GM19238 (cell line): Measurements from ENCODE around the gene SLN.
"Not testable (repeated sequence)": the region's sequence is repeated elsewhere in the genome, so short reads cannot be mapped to it uniquely, and the experiment has no call there.

Experiments used
- DNase-seq: peaks from one replicate; pipeline ENCODE4 v3.0.0; 2011; ENCODE audit warnings: low spot score; ENCODE audit not compliant: insufficient read length

SLN gene

GRCh38 chr11:107711861-107712755 is at the start of gene SLN:
Gene SLN (minus strand): TSS chr11:107712056.
- DNase-seq: no peak

GRCh38 chr11:107758719-107759355 is 47.0 kb upstream of the SLN start:
- DNase-seq: not testable (repeated sequence)

DNA sequence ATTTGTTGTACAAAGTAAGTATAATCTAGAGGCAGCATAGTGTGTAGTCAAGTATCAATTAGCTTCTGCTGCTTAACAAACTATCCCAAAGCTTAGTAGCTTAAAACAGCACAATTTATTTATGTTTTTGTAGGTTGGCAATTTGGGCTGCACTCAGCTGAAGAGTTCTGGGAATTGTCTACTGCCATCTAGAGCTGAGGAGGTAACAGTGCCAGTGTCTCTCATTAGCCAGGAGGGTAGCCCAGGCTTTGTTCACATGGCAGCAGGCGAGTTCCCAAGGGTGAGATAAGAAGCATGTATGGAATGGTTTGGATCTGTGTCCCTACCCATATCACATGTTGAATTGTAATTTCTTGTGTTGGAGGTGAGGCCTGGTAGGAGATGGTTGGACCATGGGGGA is 45.8 kb upstream of the SLN start:
- no peak for DNase-seq

DNA sequence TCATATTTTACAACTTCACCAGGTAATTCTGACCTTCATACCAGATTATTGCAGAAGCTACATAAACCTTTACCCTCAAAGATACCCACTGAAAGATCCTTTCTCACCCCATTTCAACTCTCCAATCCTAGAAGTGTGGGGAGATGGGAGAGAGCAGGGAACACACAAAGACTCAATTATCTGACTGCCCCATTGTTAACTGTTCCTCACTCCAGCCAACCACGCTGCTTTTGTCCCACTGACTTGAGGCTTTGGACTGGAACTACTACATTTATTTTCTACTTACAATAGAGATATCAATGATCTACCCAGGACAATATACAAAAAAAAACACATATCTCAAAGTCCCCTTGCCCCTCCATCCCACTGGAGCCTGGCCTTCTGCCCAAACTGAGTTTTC is 44.7 kb upstream of the SLN start:
- no peak for DNase-seq

GRCh38 chr11:107752949-107753822 is 41.3 kb upstream of the SLN start:
- DNase-seq: no peak

DNA sequence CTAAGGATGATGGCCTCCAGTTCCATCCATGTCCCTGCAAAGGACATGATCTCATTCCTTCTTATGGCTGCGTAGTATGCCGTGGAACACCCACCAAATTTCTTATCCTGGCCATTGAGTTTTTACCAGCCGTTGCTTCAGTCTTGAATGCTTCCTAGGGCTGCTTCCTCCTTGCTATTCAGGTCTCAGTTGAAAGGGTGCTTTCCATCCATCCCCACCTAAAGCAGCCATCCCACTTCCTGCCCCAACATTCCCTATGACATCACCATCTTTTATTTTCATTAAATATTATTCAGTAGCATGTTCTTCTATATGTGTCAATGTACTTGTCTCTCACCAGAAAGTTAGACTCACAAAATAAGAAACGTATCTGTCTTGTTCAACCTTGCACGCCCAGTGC is 40.7 kb upstream of the SLN start:
- no peak for DNase-seq

GRCh38 chr11:107751082-107751481 is 39.2 kb upstream of the SLN start:
- no peak for DNase-seq

DNA sequence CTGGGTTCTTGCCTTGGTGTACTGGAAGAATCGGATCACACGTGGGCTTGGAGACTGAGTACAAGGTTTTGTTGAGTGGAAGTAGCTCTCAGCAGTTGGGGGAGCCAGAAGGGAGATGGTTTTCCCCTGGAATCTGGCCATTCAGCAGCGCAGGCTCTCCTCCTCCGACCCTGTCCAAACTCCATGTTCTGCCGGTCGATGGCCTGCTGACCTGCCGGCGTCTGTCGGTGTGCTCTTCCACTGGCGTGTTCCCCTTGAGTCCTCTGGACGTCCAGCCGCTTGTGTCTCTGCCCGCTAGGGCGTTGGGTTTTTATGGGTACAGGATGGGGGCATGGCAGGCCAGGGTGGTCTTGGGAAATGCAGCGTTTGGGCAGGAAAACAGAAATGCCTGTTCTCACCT is 38.5 kb upstream of the SLN start:
- no peak for DNase-seq

DNA sequence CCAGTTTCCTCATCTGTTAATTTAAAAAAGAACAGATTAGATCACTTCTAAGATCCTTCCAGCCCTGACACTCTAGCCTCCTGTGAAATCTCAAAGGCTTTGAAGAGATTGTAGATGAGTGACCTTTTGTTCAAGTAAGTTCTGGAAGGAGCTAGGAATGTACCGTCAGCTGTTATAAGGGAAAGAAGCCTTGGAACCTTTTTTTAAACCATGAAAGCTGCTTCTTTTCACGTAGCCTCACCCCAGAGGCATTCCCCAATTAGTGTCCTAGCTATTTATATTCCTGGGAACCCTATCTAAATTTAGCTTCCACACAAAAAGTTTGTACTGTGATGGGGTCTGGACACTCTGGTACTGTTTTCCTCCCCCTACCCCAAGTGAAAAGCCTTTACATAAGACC is 35.8 kb upstream of the SLN start:
- no peak for DNase-seq

GRCh38 chr11:107744736-107745135 is 32.9 kb upstream of the SLN start:
- DNase-seq: no peak

- no peak for DNase-seq
These were observed 31.3 kb upstream of the SLN start for GRCh38 chr11:107743191-107743590.

DNA sequence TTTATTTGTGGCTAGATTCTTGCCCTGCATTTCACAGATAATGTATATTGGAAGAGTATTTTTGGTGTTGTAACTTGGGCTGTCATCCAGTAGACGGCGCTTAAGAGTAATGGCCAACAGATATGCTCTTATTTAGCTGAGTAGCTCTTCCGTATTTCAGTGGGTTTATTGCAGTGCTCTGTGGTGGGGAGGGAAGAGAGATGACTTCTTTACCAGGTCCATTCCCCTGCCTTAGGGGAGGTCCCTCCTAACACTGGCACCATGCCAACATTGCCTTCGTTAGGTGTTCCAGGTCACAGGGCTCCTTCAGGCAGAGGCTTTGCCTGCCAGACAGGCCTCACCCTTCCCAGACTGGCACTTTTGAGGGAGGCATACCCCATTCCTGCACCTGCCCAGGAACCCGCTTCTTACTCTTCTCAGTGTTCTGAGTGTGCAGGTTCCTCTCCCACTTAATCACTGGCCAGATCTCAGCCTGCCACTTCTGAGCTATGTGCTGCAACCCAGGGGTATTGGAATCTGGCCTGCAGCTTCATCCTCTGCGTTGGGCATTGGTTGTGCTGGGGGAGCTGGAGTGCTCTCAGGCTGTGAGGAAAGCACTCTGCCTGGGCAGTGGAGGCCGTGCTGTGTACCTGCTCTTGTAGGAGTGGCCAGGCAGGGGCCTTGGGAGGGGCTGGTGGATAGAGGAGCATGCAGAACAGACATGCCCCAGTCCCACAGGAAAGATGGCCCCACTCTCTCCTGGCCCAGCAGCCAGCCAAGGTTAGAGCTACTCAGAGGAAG is 29.4 kb upstream of the SLN start:
- DNase-seq: peak; percentile 13

GRCh38 chr11:107740271-107740670 is 28.4 kb upstream of the SLN start:
- no peak for DNase-seq

GRCh38 chr11:107736546-107736945 is 24.7 kb upstream of the SLN start:
- no peak for DNase-seq

- DNase-seq: no peak
These were observed 21.7 kb upstream of the SLN start for GRCh38 chr11:107733518-107733917.

DNA sequence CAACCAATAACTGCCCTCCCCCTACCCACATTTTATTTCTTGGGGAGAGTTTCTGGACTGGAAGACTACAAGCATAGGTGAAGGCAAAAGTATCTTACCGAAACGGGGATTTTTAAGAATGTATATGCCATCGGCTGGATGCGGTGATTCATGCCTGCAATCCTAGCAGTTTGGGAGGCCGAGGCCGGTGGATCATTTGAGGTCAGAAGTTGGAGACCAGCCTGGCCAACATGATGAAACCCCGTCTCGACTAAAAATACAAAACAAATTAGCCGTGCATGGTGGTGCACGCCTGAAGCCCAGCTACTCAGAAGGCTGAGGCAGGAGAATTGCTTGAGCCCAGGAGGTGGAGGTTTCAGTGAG is 20.8 kb upstream of the SLN start:
- no peak for DNase-seq

DNA sequence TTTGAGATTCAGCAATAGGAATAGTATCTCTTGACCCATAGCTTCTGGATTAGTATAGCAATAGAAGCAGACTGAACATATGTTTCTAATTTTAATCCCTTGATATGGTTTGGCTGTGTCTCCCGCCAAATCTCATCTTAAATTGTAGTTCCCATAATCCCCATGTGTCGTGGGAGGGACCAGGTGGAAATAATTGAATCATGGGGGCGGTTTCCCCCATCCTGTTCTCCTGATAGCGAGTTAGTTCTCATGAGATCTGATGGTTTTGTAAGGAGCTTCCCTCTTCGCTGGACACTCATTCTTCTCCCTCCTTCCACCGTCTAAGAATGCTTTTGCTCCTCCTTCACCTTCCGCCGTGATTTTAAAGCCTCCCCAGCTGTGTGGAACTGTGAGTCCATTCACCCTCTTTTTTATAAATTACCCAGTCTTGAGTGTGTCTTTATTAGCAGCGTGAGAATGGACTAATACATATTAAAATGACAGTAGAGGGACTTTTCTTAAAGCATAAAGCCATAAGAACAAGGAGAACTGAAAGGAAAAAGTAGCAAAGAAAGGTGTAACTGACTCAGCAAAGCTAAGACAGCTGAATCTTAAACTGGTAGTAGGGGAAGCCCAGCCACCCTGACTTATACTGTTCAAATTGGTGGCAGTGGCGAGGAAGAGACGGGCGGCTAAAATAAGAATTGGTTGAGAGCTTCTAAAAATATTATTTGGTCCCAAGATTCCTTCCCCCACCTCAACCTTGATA is 20.3 kb upstream of the SLN start:
- no peak for DNase-seq

- DNase-seq: no peak
These were observed 10.8 kb upstream of the SLN start for GRCh38 chr11:107722662-107723061.

DNA sequence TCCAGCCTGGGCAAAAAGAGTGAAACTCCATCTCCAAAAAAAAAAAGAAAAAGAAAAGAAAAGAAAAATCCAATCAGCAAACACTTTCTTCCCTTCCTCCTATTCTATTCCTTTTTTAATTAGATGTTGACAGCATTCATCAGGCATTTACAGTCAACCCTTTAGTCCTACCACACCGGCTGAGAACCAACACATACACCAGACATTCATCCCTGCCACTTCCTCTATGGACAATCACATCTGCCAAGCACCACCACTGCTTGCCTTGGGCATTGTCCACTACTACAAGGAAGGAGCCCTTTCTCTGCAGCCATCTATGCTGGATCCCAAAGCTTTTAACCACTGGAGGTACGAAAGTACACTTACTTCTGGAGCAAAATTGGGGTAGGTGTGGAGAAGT is 9.4 kb upstream of the SLN start:
- DNase-seq: no peak

DNA sequence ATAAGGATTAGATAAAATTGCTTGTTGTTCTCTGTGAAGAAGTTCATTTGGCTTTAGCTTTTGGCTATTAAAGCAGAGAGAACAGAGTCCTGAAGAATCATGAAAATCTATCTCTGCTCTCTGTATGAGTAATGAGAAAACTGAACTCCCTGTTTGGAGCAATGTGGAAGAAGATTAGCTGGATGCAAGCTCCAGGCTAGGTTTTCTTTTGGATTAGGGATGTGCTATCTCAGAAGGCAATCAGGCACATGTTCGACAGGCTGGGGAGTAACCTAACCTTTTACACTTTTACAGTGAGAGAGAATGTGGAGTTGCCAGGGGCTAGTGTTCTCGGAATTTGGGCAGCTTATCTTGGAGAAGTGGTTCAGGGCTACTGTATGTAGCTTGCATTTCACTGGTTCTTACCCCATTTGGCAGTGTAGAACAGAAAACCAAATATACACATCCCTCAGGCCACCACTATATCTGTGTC is 8.5 kb upstream of the SLN start:
- no peak for DNase-seq
